ENCODE data around the gene ATXN3L. TPM values are rescaled to one million over a fixed set of nuclear protein-coding genes. Genes with fewer than 3 reads are reported as not detected.
"Not testable (repeated sequence)": the region's sequence is repeated elsewhere in the genome, so short reads cannot be mapped to it uniquely, and the experiment has no call there.

Gene ATXN3L
- total RNA-seq, 2 experiments from 2014 or later: not detected

GRCh38 chrX:13303248-13303647, 16.6 kb downstream of the ATXN3L start:
- intact Hi-C loops (cut with micrococcal nuclease); H3K27ac Mint-ChIP-seq; H3K4me3 Mint-ChIP-seq; H3K9me3 Mint-ChIP-seq; H3K27me3 Mint-ChIP-seq (ENCODE audit: low read depth); CTCF ChIA-PET; H3K36me3 Mint-ChIP-seq (ENCODE audit: low read depth): not testable (repeated sequence)
- peak; percentile 32 for DNase-seq
- H3K4me1 Mint-ChIP-seq (ENCODE audit: low read depth): peaks cover 28% of the 10 kb centered on the region

- no peaks in the 10 kb centered on the region for H3K27me3 Mint-ChIP-seq (ENCODE audit: low read depth)
Measured at GRCh38 chrX:13298836-13299235, 21.0 kb downstream of the ATXN3L start.

GRCh38 chrX:13295841-13296240, 24.0 kb downstream of the ATXN3L start:
- Mint-ChIP-seq H3K27me3 (ENCODE audit: low read depth) (no peaks in the 10 kb centered on the region), H3K4me3 (no peak overlapping the region), H3K9me3 (no peaks in the 10 kb centered on the region), H3K4me1 (ENCODE audit: low read depth) (peaks cover 14% of the 10 kb centered on the region), H3K27ac (no peak overlapping the region), H3K36me3 (ENCODE audit: low read depth) (no peaks in the 10 kb centered on the region)
- no peak for DNase-seq
- CTCF ChIA-PET: interaction anchor here (1.2 kb wide), 1 partner anchor 192 kb away, joined by 3 read pairs; no protein-coding TSS in a partner anchor
- intact Hi-C loops (cut with micrococcal nuclease): no loop called here

More at GRCh38 chrX:13298836-13299235, 21.0 kb downstream of the ATXN3L start:
- intact Hi-C loops (cut with micrococcal nuclease): no loop called here
- Mint-ChIP-seq H3K4me3 (no peak overlapping the region), H3K36me3 (ENCODE audit: low read depth) (peaks cover 1% of the 10 kb centered on the region), H3K4me1 (ENCODE audit: low read depth) (peaks cover 28% of the 10 kb centered on the region), H3K27ac (no peak overlapping the region), H3K9me3 (no peaks in the 10 kb centered on the region)
- no peak for DNase-seq
- CTCF ChIA-PET: interaction anchor here (1.2 kb wide), 1 partner anchor 191 kb away, joined by 3 read pairs; no protein-coding TSS in a partner anchor

- no peak for DNase-seq
- H3K9me3 Mint-ChIP-seq: no peaks in the 10 kb centered on the region
- H3K4me1 Mint-ChIP-seq (ENCODE audit: low read depth): no peaks in the 10 kb centered on the region
- H3K36me3 Mint-ChIP-seq (ENCODE audit: low read depth): no peaks in the 10 kb centered on the region
- H3K27me3 Mint-ChIP-seq (ENCODE audit: low read depth): no peaks in the 10 kb centered on the region
- no peak overlapping the region for H3K27ac Mint-ChIP-seq
- CTCF ChIA-PET: no interaction called here
- intact Hi-C loops (cut with micrococcal nuclease): no loop called here
- no peak overlapping the region for H3K4me3 Mint-ChIP-seq
Measured at GRCh38 chrX:13293700-13294099, 26.2 kb downstream of the ATXN3L start.

GRCh38 chrX:13290891-13291614, 28.8 kb downstream of the ATXN3L start:
- no peaks in the 10 kb centered on the region for H3K4me1 Mint-ChIP-seq (ENCODE audit: low read depth)
- H3K4me3 Mint-ChIP-seq: no peak overlapping the region
- CTCF ChIA-PET: no interaction called here
- H3K36me3 Mint-ChIP-seq (ENCODE audit: low read depth): no peaks in the 10 kb centered on the region
- no peak overlapping the region for H3K27ac Mint-ChIP-seq
- no peaks in the 10 kb centered on the region for H3K27me3 Mint-ChIP-seq (ENCODE audit: low read depth)
- intact Hi-C loops (cut with micrococcal nuclease): no loop called here
- DNase-seq: no peak
- H3K9me3 Mint-ChIP-seq: no peaks in the 10 kb centered on the region

- peaks cover 6% of the 10 kb centered on the region for H3K9me3 Mint-ChIP-seq
- H3K4me3 Mint-ChIP-seq: no peak overlapping the region
- no peaks in the 10 kb centered on the region for H3K27me3 Mint-ChIP-seq (ENCODE audit: low read depth)
- H3K27ac Mint-ChIP-seq: no peak overlapping the region
- no peaks in the 10 kb centered on the region for H3K36me3 Mint-ChIP-seq (ENCODE audit: low read depth)
- DNase-seq: no peak
- intact Hi-C loops (cut with micrococcal nuclease): no loop called here
- peaks cover 4% of the 10 kb centered on the region for H3K4me1 Mint-ChIP-seq (ENCODE audit: low read depth)
- CTCF ChIA-PET: no interaction called here
Measured at GRCh38 chrX:13288671-13289070, 31.2 kb downstream of the ATXN3L start.

GRCh38 chrX:13287816-13288215, 32.0 kb downstream of the ATXN3L start:
- peaks cover 6% of the 10 kb centered on the region for H3K9me3 Mint-ChIP-seq
- no peak overlapping the region for H3K27ac Mint-ChIP-seq
- peaks cover 4% of the 10 kb centered on the region for H3K4me1 Mint-ChIP-seq (ENCODE audit: low read depth)
- intact Hi-C loops (cut with micrococcal nuclease): no loop called here
- no peaks in the 10 kb centered on the region for H3K27me3 Mint-ChIP-seq (ENCODE audit: low read depth)
- H3K36me3 Mint-ChIP-seq (ENCODE audit: low read depth): no peaks in the 10 kb centered on the region
- no peak overlapping the region for H3K4me3 Mint-ChIP-seq
- no peak for DNase-seq
- CTCF ChIA-PET: no interaction called here

GRCh38 chrX:13285693-13286092, 34.2 kb downstream of the ATXN3L start:
- Mint-ChIP-seq H3K4me1 (ENCODE audit: low read depth) (peaks cover 4% of the 10 kb centered on the region), H3K36me3 (ENCODE audit: low read depth) (no peaks in the 10 kb centered on the region), H3K9me3 (peaks cover 6% of the 10 kb centered on the region), H3K27me3 (ENCODE audit: low read depth) (no peaks in the 10 kb centered on the region), H3K27ac (no peak overlapping the region), H3K4me3 (no peak overlapping the region)
- no peak for DNase-seq
- intact Hi-C loops (cut with micrococcal nuclease): no loop called here
- CTCF ChIA-PET: interaction anchor here (0.6 kb wide), 1 partner anchor 318 kb away, joined by 3 read pairs; no protein-coding TSS in a partner anchor

- Mint-ChIP-seq H3K4me3 (no peak overlapping the region), H3K27ac (no peak overlapping the region), H3K27me3 (ENCODE audit: low read depth) (no peaks in the 10 kb centered on the region), H3K9me3 (peaks cover 6% of the 10 kb centered on the region), H3K36me3 (ENCODE audit: low read depth) (no peaks in the 10 kb centered on the region), H3K4me1 (ENCODE audit: low read depth) (peaks cover 4% of the 10 kb centered on the region)
- CTCF ChIA-PET: interaction anchor here (0.6 kb wide), 1 partner anchor 318 kb away, joined by 3 read pairs; no protein-coding TSS in a partner anchor
- no peak for DNase-seq
- intact Hi-C loops (cut with micrococcal nuclease): no loop called here
Measured at GRCh38 chrX:13285229-13285628, 34.6 kb downstream of the ATXN3L start.

GRCh38 chrX:13284570-13284969, 35.3 kb downstream of the ATXN3L start:
- peaks cover 6% of the 10 kb centered on the region for H3K9me3 Mint-ChIP-seq
- intact Hi-C loops (cut with micrococcal nuclease): no loop called here
- no peak overlapping the region for H3K4me3 Mint-ChIP-seq
- H3K27me3 Mint-ChIP-seq (ENCODE audit: low read depth): no peaks in the 10 kb centered on the region
- H3K4me1 Mint-ChIP-seq (ENCODE audit: low read depth): peaks cover 4% of the 10 kb centered on the region
- CTCF ChIA-PET: no interaction called here
- H3K36me3 Mint-ChIP-seq (ENCODE audit: low read depth): no peaks in the 10 kb centered on the region
- DNase-seq: no peak
- H3K27ac Mint-ChIP-seq: no peak overlapping the region

- no peak overlapping the region for H3K4me3 Mint-ChIP-seq
- CTCF ChIA-PET: no interaction called here
- intact Hi-C loops (cut with micrococcal nuclease): no loop called here
- H3K4me1 Mint-ChIP-seq (ENCODE audit: low read depth): peaks cover 4% of the 10 kb centered on the region
- peaks cover 6% of the 10 kb centered on the region for H3K9me3 Mint-ChIP-seq
- no peak for DNase-seq
- H3K27me3 Mint-ChIP-seq (ENCODE audit: low read depth): no peaks in the 10 kb centered on the region
- H3K27ac Mint-ChIP-seq: no peak overlapping the region
- H3K36me3 Mint-ChIP-seq (ENCODE audit: low read depth): no peaks in the 10 kb centered on the region
Measured at GRCh38 chrX:13283950-13284546, 35.8 kb downstream of the ATXN3L start.

- DNase-seq: no peak
- Mint-ChIP-seq H3K4me1 (ENCODE audit: low read depth) (peaks cover 4% of the 10 kb centered on the region), H3K36me3 (ENCODE audit: low read depth) (no peaks in the 10 kb centered on the region), H3K27me3 (ENCODE audit: low read depth) (no peaks in the 10 kb centered on the region), H3K9me3 (peaks cover 6% of the 10 kb centered on the region), H3K4me3 (no peak overlapping the region), H3K27ac (no peak overlapping the region)
- intact Hi-C loops (cut with micrococcal nuclease): no loop called here
- CTCF ChIA-PET: no interaction called here
Measured at GRCh38 chrX:13283512-13283911, 36.3 kb downstream of the ATXN3L start.

GRCh38 chrX:13281289-13281688, 38.6 kb downstream of the ATXN3L start:
- CTCF ChIA-PET: no interaction called here
- Mint-ChIP-seq H3K9me3 (peaks cover 6% of the 10 kb centered on the region), H3K4me3 (no peak overlapping the region), H3K4me1 (ENCODE audit: low read depth) (peaks cover 5% of the 10 kb centered on the region), H3K36me3 (ENCODE audit: low read depth) (no peaks in the 10 kb centered on the region), H3K27ac (no peak overlapping the region), H3K27me3 (ENCODE audit: low read depth) (no peaks in the 10 kb centered on the region)
- intact Hi-C loops (cut with micrococcal nuclease): no loop called here
- no peak for DNase-seq

Data from activated naive CD4-positive, alpha-beta T cell treated with anti-CD3 and anti-CD28 coated beads for 36 hours (primary cell).